B cell (primary cell): ENCODE data around the gene INPP1. TPM values are rescaled to one million over a fixed set of nuclear protein-coding genes. Genes with fewer than 3 reads are reported as not detected.

ENCODE experiments used
- ATAC-seq: fragments of 200-7000 bp; cut with Tn5 transposase; one replicate; pipeline ENCODE4 v1.10.0; 2021; ENCODE audit warnings: low read depth, mild to moderate bottlenecking, moderate number of reproducible peaks, moderate library complexity
- CTCF ChIA-PET: fragments of 350-600 bp; sonication (Branson Sonifier 250); formaldehyde crosslinking; loops from one replicate; lab custom pipeline; 2021; ENCODE audit warnings: antibody characterized with exemption, inconsistent platforms; lab: Charles Lee
- POLR2A ChIA-PET: fragments of 350-600 bp; sonication (Branson Sonifier 250); formaldehyde crosslinking; loops from one replicate; lab custom pipeline; 2021; ENCODE audit warnings: antibody characterized with exemption; lab: Charles Lee
- DNase-seq: peaks from one replicate; pipeline ENCODE4 v3.0.0; 2013
- H2AFZ ChIP-seq: 2 replicates; pipeline ENCODE4 v1.6.1; 2012; ENCODE audit warnings: mild to moderate bottlenecking, low read depth, low read length; ENCODE audit not compliant: insufficient read depth, poor library complexity, severe bottlenecking
- H3K27ac ChIP-seq, 2 donors: 1 replicate in 1 of 2; 2 replicates in 1 of 2; pipeline ENCODE4 v1.5.1; 2012 to 2013; ENCODE audit warnings: low read length in 2 of 2, mild to moderate bottlenecking in 2 of 2, moderate library complexity in 1 of 2
- H3K27me3 ChIP-seq, 4 experiments: fragments of 200-600 bp in 1 of 4; sonication (generic) in 1 of 4; replicated peaks in 1 of 4; 1 replicate in 2 of 4; 2 replicates in 2 of 4; pipeline versions ENCODE4 v1.6.1 to v1.7.0; 2013 to 2016; ENCODE audit warnings: low read length in 3 of 4, mild to moderate bottlenecking in 2 of 4, mixed read lengths in 1 of 4, moderate library complexity in 1 of 4; ENCODE audit not compliant: insufficient read depth in 4 of 4, control insufficient read depth in 3 of 4; ENCODE audit errors: control extremely low read depth in 1 of 4
- H3K36me3 ChIP-seq, 2 experiments: replicated peaks in 1 of 2; 1 replicate in 1 of 2; 2 replicates in 1 of 2; pipeline versions ENCODE4 v1.6.1 to v1.7.1; 2013; ENCODE audit warnings: low read length in 1 of 2; ENCODE audit not compliant: insufficient read depth in 2 of 2, control insufficient read depth in 1 of 2; ENCODE audit errors: control extremely low read depth in 1 of 2, extremely low read depth in 1 of 2
- H3K4me1 ChIP-seq, 2 donors: fragments of 200-600 bp in 1 of 2; sonication (generic) in 1 of 2; 1 replicate in 1 of 2; 2 replicates in 1 of 2; pipeline versions ENCODE4 v1.5.1 to v1.6.1; 2013 to 2017; ENCODE audit warnings: low read length in 2 of 2; ENCODE audit not compliant: control insufficient read depth in 2 of 2, insufficient read depth in 2 of 2
- H3K4me2 ChIP-seq: replicated peaks from 2 replicates; pipeline ENCODE3; 2012; ENCODE audit warnings: mild to moderate bottlenecking, low read depth, low read length; ENCODE audit not compliant: poor library complexity, severe bottlenecking
- H3K4me3 ChIP-seq, 5 experiments: fragments of 200-600 bp in 1 of 5; sonication (generic) in 1 of 5; 1 replicate in 3 of 5; 2 replicates in 2 of 5; pipeline versions ENCODE4 v1.5.1 to v1.7.0; 2011 to 2016; ENCODE audit warnings: low read length in 4 of 5, mild to moderate bottlenecking in 4 of 5, low read depth in 2 of 5, control low read depth in 1 of 5, moderate library complexity in 1 of 5; ENCODE audit not compliant: insufficient read depth in 1 of 5; ENCODE audit errors: control extremely low read depth in 1 of 5, extremely low read depth in 1 of 5
- H3K79me2 ChIP-seq: fragments of 200-600 bp; sonication (generic); one replicate; pipeline ENCODE4 v1.6.0; 2016; ENCODE audit warnings: low read length; ENCODE audit not compliant: control insufficient read depth, insufficient read depth
- H3K9ac ChIP-seq: fragments of 200-600 bp; sonication (generic); 2 replicates; pipeline ENCODE4 v1.6.1; 2017; ENCODE audit warnings: mild to moderate bottlenecking, low read length, moderate library complexity
- H3K9me3 ChIP-seq, 3 donors: one replicate each; pipeline versions ENCODE4 v1.6.1 to v1.7.1; 2013; ENCODE audit warnings: low read length in 2 of 3; ENCODE audit not compliant: control insufficient read depth in 2 of 3, insufficient read depth in 1 of 3; ENCODE audit errors: control extremely low read depth in 1 of 3
- H4K20me1 ChIP-seq: 2 replicates; pipeline ENCODE4 v1.6.0; 2012; ENCODE audit warnings: mild to moderate bottlenecking, low read length; ENCODE audit not compliant: insufficient read depth, control insufficient read depth, poor library complexity, severe bottlenecking
- H3K27ac Mint-ChIP-seq: one replicate; pipeline ENCODE4 v1.8.0; 2021; ENCODE audit warnings: mixed read lengths
- H3K27me3 Mint-ChIP-seq: one replicate; pipeline ENCODE4 v1.8.0; 2021; ENCODE audit warnings: mixed read lengths
- H3K4me1 Mint-ChIP-seq: one replicate; pipeline ENCODE4 v1.8.0; 2021; ENCODE audit warnings: mixed read lengths
- H3K4me3 Mint-ChIP-seq: one replicate; pipeline ENCODE4 v1.8.0; 2021; ENCODE audit warnings: mixed read lengths
- H3K9me3 Mint-ChIP-seq: one replicate; pipeline ENCODE4 v1.8.0; 2022; ENCODE audit warnings: mixed read lengths; ENCODE audit not compliant: insufficient read depth
- EZH2 ChIP-seq: IDR thresholded peaks from 2 replicates; pipeline ENCODE4 v1.6.1; 2012; ENCODE audit warnings: borderline replicate concordance, low read depth, mild to moderate bottlenecking, moderate library complexity, low read length; ENCODE audit not compliant: insufficient read depth, poor library complexity, severe bottlenecking
- WGBS: methylation state at CpG from one replicate; pipeline ENCODE4 v1.1.5; 2013; ENCODE audit warnings: missing lambda C conversion rate; ENCODE audit not compliant: insufficient coverage; 5-methylcytosine and 5-hydroxymethylcytosine counted together
- intact Hi-C: fragments of 100-400 bp; cut with micrococcal nuclease; formaldehyde crosslinking; loops from one replicate; pipeline ENCODE4 v1.10.0; 2022
- polyA plus RNA-seq: library from polyadenylated mRNA; depleted of rRNA; stranded (reverse); fragments of >200 nt; gene quantifications from 2 replicates; pipeline ENCODE4 v1.2.3, GENCODE V29; 2012
- total RNA-seq, 2 donors: library from RNA; stranded (reverse); fragments of 120-200 nt in 1 of 2; gene quantifications; 1 replicate in 1 of 2; 2 replicates in 1 of 2; pipeline versions ENCODE4 v1.2.3 to v1.2.4, GENCODE V29; 2013 to 2022
- TF ChIP-seq, protein P1 (sequence below): fragments of 200-600 bp; IDR thresholded peaks from one replicate; pipeline ENCODE4 v1.8.0; 2022; ENCODE audit warnings: antibody characterized with exemption, mild to moderate bottlenecking

The INPP1 gene
- total and polyA plus RNA-seq, 2 donors (not counting 1 experiment from before 2014, with no cell fraction given): 3.1 to 3.7 TPM

DNA sequence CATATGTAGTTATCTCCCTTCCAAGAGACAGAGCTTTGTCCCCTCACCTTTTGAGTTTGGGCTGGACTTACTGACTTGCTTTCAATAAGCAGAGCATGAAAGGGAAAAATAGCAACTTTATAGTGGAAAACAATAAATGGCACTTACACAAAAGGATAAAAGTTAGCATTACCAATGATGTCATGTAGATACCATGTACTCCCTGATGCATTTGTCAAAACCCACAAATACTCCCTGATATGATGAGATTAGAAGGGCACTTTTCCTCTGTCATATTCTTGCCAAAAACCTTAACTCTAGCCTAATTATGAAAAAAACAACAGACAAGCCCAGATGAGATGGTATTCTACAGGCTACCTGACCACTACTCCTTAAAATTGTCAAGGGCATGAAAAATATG lies 39.7 kb upstream of the INPP1 start:
- no peak overlapping the region for H3K4me3 ChIP-seq
- no peaks in the 10 kb centered on the region for H3K27me3 ChIP-seq
- H4K20me1 ChIP-seq: peaks cover 12% of the 10 kb centered on the region
- ChIA-PET POLR2A (no interaction called here), CTCF (no interaction called here)
- peaks cover 16% of the 10 kb centered on the region for H3K79me2 ChIP-seq
- H3K9me3 ChIP-seq: no peaks in the 10 kb centered on the region
- intact Hi-C loops: no loop called here
- H3K27ac ChIP-seq: no peak overlapping the region
- no peak for DNase-seq
- no peak overlapping the region for H2AFZ ChIP-seq
- no peak overlapping the region for H3K27ac Mint-ChIP-seq
- peaks cover 5% of the 10 kb centered on the region for H3K9me3 Mint-ChIP-seq
- no peak overlapping the region for H3K4me2 ChIP-seq
- H3K4me1 Mint-ChIP-seq: peaks cover 4% of the 10 kb centered on the region
- ATAC-seq: no peak
- peaks cover 20 to 26% of the 10 kb centered on the region in 2 experiments for H3K36me3 ChIP-seq
- H3K4me3 Mint-ChIP-seq: no peak overlapping the region
- no peak overlapping the region for H3K9ac ChIP-seq
- no peaks in the 10 kb centered on the region for H3K4me1 ChIP-seq
- TF ChIP-seq, protein P1, sequence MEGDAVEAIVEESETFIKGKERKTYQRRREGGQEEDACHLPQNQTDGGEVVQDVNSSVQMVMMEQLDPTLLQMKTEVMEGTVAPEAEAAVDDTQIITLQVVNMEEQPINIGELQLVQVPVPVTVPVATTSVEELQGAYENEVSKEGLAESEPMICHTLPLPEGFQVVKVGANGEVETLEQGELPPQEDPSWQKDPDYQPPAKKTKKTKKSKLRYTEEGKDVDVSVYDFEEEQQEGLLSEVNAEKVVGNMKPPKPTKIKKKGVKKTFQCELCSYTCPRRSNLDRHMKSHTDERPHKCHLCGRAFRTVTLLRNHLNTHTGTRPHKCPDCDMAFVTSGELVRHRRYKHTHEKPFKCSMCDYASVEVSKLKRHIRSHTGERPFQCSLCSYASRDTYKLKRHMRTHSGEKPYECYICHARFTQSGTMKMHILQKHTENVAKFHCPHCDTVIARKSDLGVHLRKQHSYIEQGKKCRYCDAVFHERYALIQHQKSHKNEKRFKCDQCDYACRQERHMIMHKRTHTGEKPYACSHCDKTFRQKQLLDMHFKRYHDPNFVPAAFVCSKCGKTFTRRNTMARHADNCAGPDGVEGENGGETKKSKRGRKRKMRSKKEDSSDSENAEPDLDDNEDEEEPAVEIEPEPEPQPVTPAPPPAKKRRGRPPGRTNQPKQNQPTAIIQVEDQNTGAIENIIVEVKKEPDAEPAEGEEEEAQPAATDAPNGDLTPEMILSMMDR: no peak
- TF ChIP-seq EZH2: no peak
- H3K27me3 Mint-ChIP-seq: no peaks in the 10 kb centered on the region

DNA sequence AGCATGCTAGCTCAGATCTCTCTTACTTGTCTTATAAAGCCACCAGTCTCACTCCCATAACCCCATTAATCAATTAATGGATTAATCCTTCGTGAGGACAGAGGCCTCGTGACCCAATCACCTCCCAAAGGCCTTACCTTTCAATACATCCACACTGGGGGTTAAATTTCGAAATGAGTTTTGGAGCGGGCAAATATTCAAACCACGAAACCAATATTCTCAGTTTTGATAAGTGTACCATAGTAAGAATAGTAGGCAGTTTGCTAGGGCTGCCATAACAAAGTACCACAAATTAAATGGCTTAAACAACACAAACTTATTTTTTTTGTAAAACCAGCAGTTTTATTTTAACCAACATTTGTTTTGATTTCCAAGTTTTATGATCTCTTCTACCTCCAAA lies 39.0 kb upstream of the INPP1 start:
- TF ChIP-seq, protein P1: no peak
- TF ChIP-seq EZH2: no peak
- Histone ChIP-seq H3K27me3 (no peaks in the 10 kb centered on the region), H4K20me1 (peaks cover 12% of the 10 kb centered on the region), H3K4me2 (no peak overlapping the region), H3K9me3 (no peaks in the 10 kb centered on the region), H2AFZ (no peak overlapping the region), H3K79me2 (peaks cover 17% of the 10 kb centered on the region), H3K27ac (no peak overlapping the region), H3K4me3 (no peak overlapping the region), H3K9ac (no peak overlapping the region), H3K4me1 (no peaks in the 10 kb centered on the region), H3K36me3 (peaks cover 20 to 30% of the 10 kb centered on the region in 2 experiments)
- ChIA-PET CTCF (no interaction called here), POLR2A (no interaction called here)
- DNase-seq: no peak
- Mint-ChIP-seq H3K27ac (no peak overlapping the region), H3K4me3 (no peak overlapping the region), H3K27me3 (no peaks in the 10 kb centered on the region), H3K4me1 (peaks cover 4% of the 10 kb centered on the region), H3K9me3 (peaks cover 5% of the 10 kb centered on the region)
- no CpG with 5 or more reads among the region's 5 CpGs for WGBS
- ATAC-seq: no peak
- intact Hi-C loops: no loop called here
